CD4-positive, alpha-beta T cell treated with Interleukin-15 for 4 hours (primary cell): ENCODE data around the gene FAM181B.
"Not testable (repeated sequence)": the region's sequence is repeated elsewhere in the genome, so short reads cannot be mapped to it uniquely, and the experiment has no call there.

Source experiments
- DNase-seq: peaks from one replicate; pipeline ENCODE4 v3.0.0-alpha.2; 2020; ENCODE audit warnings: low spot score

FAM181B gene

DNA sequence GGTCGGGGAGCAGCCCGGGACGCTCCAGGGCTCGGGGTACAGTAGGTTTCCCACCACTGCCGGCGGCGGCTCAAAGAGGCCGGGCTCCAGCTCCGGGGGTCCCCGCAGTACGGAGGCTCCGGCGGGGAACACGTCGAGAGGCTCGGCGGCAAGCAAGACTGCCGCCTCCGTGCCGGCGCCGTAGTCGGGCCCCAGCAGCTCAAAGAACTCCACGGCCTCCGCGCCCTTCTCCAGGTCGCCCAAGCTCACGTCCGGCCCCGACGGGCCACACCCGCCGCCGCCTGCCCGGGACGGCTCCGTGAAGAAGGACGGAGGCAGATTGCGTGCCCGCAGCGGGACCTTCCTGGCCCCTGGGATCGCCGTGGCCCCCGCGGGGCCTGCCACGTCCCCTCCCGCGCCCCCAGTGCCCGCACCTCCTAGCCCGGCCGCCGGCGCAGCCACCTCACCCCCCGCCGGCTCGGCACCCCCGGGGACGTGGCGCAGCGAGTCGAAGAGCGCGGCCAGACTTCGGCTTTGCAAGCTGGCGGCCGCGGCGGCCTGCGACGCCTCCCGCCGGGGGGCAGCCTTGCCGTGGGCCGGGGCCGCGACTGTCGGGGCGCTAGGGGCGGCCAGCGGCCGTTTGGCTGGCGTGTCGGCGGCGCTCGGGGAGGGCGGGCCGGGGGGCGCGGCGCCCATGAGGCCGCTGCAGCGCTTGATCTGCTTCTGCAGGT, 775 bp downstream of the FAM181B start:
- DNase-seq, result no peak

DNA sequence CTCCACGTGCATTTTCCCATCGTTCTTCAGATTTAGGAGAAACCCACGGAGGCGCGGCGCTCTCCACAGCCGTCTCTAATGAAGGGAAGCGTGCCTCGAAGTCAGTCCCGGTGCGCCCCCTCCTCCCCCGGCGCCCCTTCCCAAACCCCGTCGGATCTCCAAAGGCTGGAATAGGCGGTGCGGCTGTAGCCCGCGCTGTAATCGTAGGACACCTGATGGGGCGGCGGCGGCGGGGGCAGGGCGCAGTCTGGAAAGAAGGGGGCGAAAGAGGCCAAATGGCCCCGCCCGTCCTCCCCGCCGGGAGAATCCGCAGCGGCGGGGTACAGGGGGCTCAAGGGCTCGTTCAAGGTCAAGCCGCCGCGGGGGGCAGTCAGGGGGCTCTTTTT, 1.3 kb downstream of the FAM181B start:
- DNase-seq, result no peak

DNA sequence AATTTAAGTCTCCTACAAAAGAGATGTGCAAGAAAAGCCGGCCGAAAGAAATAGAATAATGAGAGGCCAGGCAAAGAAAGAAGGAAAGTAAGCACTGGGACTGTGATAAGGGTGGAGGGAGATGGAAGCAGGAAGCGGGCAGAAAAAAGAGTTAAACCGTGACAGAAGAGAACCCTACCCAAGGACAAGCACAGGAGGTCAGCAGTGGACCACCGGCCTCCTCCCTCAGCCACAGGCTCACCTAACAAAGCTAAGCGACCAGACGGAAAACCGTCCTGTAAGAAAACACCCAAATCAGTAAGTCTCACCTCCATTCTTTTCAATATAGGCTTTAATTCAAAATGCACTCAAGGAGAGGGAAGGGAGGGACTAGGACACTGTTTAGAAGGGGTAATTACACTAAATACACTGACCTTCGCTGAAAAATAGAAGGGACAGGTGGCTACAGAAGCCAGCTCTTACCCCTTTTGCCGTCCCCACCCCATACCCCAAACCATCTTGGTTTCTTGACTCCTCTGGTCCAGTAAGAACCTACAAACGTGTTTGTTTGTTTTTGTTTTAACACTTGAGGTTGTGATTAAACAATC, 1.9 kb downstream of the FAM181B start:
- DNase-seq, result no peak

DNA sequence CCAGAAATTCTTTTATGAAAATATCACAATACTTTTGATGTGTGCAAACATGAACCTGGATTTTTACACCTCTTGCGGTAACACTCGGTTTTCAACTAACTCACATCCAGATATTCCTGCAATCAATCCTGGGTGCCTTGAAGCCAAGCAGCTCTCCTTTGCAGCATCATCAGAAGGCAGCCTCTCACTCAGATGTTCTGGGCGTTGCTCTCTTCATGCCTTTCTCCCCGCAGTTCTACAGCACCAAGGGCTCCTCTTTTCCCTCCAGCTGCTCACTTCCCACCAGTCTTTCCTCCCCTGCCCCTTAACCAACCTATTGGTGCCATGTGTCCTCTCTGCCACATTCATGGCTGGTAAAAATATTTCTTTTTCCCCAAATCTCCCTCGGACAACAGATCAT, 2.9 kb downstream of the FAM181B start:
- DNase-seq, result no peak

- DNase-seq, result no peak
Observed at GRCh38 chr11:82730286-82730685, 3.4 kb downstream of the FAM181B start.

DNA sequence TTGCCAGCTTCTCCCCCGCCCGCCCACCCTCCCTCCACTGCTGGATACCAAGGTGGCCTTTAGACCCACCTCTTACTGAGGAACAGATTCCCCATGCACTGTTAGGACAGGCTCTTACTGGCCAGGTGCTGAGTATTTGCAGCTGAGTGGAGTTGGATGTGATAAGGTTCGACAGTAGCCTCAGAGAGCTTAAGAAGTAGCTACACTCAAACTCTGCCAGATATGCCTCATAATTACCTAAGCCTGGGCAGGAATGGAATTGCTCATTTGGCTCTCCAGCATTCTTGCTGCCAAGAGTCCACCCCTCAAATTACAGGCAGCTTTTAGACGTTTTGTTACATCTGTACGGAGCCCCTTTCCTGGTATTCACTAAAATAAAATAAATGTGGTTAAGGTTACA, 9.6 kb downstream of the FAM181B start:
- no peak for DNase-seq

DNA sequence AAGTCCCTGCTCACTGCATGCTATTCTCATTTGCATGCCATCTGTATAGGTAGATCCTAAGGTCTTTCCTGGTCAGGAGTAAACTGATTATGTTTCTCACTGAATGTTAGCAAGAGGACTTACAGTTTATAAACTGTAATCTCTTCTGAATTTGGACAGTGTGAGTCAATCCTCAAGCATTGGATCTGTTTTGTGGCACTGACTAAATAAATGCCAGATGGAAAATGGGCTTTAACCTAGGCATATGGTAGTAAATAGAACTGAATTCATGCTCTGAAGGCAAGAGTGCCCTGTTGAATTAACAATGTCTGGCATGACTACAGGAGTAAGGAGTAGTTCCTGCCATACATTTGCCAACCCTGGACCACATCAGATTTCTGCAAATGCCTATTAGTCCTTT, 11.4 kb downstream of the FAM181B start:
- DNase-seq, result no peak

- no peak for DNase-seq
Observed at GRCh38 chr11:82720267-82721065, 13.2 kb downstream of the FAM181B start.

- DNase-seq, result no peak
Observed at GRCh38 chr11:82719361-82720105, 14.1 kb downstream of the FAM181B start.

DNA sequence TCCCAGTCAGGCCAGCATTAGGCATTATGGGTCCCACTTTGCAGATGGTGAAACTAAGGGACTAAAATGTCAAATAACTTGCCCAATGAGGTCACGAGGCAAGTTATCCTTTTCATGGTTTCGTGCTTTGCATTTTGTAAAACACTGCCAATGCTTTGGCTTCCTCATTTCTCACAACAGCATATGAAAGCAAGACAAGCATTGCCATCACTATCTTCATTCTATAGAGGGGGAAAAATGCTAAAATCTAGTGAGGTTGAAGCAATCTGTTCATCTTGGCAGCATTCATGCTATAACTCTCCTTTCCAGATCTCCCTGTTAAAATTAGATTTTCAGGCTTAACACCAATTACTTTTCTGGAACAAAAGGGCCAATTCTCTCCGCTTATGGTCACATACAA, 14.8 kb downstream of the FAM181B start:
- no peak for DNase-seq

DNA sequence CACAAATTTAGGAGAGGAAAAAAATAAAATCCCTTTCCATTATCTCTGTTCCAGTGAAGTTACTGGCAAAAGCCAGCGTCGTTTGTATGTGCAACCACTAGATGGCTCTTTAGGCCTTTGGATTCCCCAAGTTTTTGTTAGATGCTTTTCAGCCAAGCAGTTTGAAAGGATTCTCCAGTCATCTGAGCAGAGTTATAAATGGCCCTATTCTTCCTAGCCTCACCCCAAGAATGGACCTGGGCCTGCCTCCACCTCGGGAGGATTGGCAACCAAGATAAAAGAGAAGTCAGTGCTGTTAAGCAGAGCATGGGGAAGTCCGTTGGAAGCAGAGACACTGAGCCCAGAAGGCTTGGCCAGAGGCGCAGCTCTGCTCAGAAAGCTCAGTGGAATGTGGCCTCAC, 15.4 kb downstream of the FAM181B start:
- peak; percentile 19 for DNase-seq

DNA sequence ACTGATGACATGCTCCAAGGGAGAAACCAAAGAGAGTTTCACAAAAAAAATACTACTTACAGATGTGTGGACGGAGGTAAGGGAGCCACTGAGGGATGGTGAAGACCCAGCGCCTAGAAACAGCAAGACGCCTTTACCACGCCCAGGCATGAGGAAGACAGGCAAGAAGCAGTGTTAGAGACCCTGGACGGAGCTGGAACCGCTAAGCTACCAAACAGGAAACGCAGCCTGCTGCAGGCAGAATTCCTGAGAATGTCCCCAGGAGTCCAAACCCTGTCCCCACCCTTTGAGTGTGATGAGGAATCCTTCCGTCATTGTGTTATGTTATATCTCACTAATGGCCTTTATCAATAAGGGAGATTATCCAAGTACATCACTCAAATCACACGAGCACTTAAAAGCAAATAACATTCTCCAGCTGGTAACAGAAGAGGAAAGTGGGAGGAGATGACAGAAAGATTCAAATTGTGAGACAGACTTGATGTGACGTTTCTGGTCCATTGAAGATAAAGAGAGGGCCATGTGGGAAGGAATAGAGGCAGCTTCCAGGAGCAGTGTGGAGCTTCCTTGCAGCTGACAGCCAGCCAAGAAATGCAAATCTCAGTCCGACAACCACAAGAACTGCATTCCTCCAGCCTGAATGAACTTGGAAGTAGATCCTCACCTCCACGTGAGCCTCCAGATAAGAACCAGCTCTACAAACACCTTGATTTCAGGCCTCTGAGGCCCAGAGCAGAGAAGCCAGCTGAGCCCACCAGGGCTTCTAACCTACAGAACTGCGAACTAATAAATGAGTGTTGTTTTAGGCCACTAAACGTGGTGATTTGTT, 19.1 kb downstream of the FAM181B start:
- no peak for DNase-seq

GRCh38 chr11:82711648-82712047, 22.0 kb downstream of the FAM181B start:
- no peak for DNase-seq

DNA sequence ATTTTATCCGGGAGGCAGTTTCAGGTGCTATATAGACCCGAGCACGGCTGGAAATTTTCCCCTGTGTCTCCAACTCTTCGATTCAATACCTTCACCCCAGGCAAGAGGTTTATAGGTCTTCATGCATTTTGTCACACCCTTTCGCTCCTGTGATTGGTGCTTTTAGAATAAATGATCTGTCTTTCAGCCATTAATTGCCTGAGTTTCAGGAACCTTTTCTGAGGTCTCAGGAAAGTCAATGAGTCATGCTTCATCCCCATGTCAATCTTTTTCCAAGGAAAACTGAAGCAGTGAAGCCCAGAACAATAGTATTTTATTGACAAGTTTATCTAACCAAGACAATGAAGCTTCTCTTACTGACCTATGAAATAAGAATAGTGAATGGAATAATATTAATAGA, 29.9 kb downstream of the FAM181B start:
- no peak for DNase-seq

- DNase-seq, result no peak
Observed at GRCh38 chr11:82703226-82703625, 30.4 kb downstream of the FAM181B start.

DNA sequence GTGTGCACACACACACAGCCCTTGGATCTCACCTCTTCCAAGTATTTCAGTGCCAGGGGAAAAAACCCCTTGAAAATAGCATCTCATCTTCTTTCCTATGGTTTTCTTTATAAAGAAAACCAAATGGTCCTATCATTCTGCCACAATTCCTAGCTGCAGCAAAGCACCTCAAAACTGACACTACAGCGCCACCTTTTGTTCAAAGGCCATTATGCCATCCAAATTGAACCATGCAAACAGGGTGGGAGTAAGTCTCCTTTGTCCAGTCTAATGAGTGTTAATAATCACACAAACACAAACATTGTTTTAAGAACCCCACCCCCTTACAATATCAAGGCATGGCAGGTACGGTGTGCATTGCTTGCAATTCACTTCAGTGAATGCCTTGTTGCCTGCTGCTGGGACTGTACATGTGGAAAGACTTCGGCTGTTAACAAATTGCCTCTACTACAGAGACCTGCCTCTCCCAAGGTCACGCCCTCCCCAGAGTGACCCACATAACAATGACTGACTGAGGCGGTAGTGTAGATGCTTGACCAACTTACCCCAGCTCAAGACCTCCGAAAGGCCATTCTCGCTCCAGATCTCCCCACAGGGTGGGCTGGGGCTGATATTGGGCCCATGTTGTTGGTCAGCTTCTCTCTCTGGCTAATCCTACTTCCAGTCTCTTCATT, 31.7 kb downstream of the FAM181B start:
- DNase-seq, result no peak

- DNase-seq, result no peak
Observed at GRCh38 chr11:82698576-82699352, 34.9 kb downstream of the FAM181B start.

DNA sequence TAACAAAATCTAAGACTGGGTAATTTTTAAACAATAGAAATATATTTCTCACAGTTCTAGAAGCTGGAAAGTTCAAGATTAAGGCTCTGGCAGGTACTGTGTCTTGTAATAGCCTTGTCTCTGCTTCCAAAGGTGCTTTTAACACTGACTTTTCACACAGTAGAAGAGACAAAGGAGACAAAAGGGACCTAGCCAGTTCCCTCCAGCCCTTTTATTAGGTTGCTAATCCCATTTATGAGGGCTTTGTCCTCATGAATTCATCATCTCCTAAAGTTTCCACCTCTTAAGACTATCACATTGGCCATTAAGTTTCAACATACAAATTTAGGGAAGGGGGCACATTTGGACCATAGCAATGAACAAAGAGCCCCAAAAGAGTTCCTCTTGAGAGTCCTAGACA, 40.7 kb downstream of the FAM181B start:
- DNase-seq, result no peak

- DNase-seq, result not testable (repeated sequence)
Observed at GRCh38 chr11:82689347-82689746, 44.3 kb downstream of the FAM181B start.

GRCh38 chr11:82686211-82686610, 47.5 kb downstream of the FAM181B start:
- DNase-seq, result no peak
